ENCODE measurements around the gene KRTAP4-12.
"Not testable (repeated sequence)": the region's sequence is repeated elsewhere in the genome, so short reads cannot be mapped to it uniquely, and the experiment has no call there.

Gene KRTAP4-12

GRCh38 chr17:41125064-41125463 is 1.1 kb upstream of the KRTAP4-12 start:
- DNase-seq (ENCODE audit: low spot score), result no peak

GRCh38 chr17:41123292-41123990 is 541 bp downstream of the KRTAP4-12 start:
- not testable (repeated sequence) for DNase-seq (ENCODE audit: low spot score)

DNA sequence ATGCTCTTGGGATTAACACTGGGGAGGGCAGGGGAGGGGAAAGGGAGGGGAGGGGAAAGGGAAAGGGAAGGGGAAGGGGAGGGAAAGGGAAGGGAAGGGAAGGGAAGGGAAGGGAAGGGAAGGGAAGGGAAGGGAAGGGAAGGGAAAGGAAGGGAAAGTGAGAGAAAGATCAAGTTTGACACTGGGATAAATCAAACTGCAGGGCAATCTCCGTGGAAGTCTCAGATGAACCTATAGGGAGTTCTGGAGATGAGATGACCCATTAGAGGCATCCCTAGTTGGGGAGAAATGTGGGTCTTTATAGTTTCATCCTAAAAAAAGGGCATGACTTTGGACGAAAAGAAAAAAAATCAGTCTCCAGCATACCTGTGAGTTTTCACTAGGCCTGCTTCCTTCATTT is 2.2 kb downstream of the KRTAP4-12 start:
- DNase-seq (ENCODE audit: low spot score), result no peak

DNA sequence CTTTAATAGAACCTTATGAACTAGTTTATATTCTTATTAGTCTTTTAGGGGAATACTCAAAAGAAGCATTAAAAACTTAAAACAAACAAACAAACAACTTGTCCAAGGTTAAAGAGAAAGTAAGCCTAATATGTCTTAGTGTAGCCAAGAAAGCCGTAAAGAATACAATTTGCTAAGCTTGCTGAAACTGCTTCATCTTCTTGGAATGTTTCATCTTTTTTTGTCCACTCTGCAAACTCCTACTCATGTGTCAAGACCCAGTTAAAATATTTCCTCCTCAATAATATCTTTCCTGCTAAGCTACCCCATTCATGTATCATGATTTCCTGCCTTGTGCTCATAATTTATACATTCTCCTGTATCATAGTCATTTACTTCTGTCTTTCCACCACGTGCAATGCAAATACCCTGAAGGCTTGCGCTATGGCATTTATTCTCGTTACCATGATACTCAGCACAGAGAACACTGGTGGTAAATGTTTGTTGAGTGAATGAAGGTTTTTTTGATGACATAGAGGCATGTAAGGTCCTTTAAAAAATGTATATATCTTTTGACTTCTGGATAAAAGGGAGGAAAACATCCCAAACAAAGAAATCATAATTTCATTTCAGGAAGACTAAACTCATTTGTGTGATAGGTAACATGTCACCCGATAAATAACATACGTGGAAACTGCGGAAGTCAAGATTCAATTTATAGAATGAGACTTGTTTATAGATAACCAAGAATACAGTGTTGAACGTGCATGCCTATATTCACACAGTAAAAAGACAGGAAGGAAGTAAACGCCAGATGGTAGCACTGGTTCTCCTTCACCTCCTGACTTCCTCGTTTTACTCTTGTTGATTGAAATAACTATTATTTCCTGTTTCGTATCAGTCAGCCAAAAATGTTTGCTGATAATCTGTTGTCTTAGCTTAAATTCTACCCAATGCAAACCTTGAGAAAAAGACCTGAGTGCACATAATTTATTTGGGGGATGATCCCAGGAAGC is 4.0 kb downstream of the KRTAP4-12 start:
- peak; percentile 15 for DNase-seq (ENCODE audit: low spot score)

- no peak for DNase-seq (ENCODE audit: low spot score)
Measured at GRCh38 chr17:41118721-41119120, 5.3 kb downstream of the KRTAP4-12 start.

- not testable (repeated sequence) for DNase-seq (ENCODE audit: low spot score)
Measured at GRCh38 chr17:41117846-41118386, 6.1 kb downstream of the KRTAP4-12 start, which contains the start of gene KRTAP4-11. Gene KRTAP4-11 (minus strand): TSS chr17:41118373. CDS start chr17:41118315, 58 bp downstream.

DNA sequence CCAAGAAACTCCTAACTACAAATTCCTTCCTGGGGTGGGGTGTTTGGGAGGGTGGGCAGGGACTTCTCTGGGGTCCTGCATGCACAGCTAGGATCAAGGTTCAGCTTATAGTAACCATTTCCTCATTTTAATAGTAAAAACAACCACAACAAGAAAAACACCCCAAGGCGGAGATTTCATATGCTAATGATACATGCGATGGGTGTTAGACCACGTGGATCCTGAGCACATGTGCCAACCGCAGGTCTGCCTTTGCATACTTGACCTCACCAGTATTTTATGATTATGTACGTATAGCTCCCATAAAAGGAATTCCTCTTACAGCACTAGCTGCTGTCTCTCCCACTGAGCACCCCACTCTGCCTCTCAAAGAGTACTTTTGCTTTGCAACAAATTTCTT is 7.7 kb downstream of the KRTAP4-12 start:
- no peak for DNase-seq (ENCODE audit: low spot score)

DNA sequence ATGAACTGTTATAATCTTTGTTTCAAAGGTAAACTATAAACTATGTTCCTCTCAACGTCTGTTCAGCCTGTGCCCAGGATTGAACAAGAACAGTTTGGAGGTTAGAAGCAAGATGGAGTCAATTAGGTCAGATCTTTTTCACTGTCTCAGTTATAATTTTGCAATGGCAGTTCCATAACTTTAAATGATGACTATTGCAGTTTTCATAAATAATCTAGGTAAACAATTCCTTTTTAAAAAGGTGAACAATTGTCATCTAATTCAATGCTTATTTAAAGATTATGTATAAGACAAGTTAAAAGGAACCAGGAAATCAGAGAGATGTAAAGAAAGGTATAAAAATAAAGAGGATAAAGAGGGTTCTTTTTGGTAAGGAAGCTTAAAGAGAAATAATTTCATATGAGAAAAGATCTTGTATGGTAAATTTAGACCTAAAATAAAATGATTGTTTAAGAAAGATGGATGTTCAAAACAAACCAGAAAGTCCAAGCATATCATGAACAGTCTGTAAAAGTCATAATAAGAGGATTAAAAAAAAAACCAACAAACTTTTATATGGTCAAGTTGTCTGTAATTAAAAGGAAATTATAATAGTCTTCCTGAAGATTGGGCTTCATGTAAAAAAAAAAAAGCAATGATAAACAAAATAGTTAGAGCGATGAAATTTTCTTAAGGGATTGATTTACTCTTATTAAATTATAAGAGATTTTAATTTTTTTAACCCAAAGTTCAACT is 12.7 kb downstream of the KRTAP4-12 start:
- no peak for DNase-seq (ENCODE audit: low spot score)

- DNase-seq (ENCODE audit: low spot score), result not testable (repeated sequence)
Measured at GRCh38 chr17:41108728-41109386, 15.1 kb downstream of the KRTAP4-12 start.

DNA sequence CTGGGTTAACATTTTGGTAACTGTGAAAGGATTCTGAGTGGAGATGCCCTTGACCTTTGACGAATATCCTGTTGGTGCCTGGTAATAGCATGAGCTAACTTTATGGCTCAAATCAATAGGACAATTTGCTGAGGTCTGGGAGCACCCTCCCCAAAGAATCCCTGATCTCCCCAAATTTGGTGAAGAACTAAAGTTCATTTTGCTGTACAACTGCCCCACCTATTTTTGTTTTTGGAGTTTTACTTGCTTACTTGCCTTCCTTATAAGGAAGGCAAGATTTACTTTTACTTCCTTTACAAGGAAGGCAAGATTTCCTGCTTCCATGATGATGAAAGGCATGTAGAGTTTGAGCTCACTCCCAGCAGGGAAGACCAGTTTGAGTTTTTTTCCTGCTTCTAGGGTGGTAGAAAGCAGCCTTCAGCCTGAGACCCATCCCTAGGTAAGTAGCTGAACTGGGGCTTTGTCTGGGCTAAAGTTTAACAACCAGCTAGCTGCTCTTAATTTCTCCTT is 16.0 kb downstream of the KRTAP4-12 start:
- no peak for DNase-seq (ENCODE audit: low spot score)

DNA sequence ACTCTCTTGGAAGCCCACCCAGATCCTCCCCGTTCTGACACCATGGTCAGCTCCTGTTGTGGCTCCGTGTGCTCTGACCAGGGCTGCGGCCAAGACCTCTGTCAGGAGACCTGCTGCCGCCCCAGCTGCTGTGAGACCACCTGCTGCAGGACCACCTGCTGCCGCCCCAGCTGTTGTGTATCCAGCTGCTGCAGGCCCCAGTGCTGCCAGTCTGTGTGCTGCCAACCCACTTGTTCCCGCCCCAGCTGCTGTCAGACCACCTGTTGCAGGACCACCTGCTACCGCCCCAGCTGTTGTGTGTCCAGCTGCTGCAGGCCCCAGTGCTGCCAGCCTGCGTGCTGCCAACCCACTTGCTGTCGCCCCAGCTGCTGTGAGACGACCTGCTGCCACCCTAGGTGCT is 18.6 kb downstream of the KRTAP4-12 start, which contains the start of gene KRTAP4-9:
TSS of gene KRTAP4-9 (plus strand) at position 43 of the 400 bp plus-strand sequence. CDS start at position 43, 0 bp downstream.
- not testable (repeated sequence) for DNase-seq (ENCODE audit: low spot score)

GRCh38 chr17:41104386-41105038 is 19.5 kb downstream of the KRTAP4-12 start:
- not testable (repeated sequence) for DNase-seq (ENCODE audit: low spot score)

DNA sequence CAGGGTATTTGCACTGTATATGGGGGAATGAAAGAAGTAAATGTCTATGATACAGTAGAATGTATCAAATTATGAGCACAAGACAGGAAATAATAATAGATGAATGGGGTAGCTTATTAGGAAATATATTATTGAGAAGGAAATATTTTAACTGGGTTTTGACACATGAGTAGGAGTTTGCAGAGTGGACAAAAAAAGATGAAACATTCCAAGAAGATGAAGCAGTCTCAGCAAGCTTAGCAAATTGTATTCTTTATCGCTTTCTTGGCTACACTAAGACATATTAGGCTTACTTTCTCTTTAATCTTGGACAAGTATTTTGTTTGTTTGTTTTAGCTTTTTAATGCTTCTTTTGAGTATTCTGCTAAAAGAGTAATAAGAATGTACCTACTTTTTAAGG is 20.1 kb downstream of the KRTAP4-12 start:
- no peak for DNase-seq (ENCODE audit: low spot score)

DNA sequence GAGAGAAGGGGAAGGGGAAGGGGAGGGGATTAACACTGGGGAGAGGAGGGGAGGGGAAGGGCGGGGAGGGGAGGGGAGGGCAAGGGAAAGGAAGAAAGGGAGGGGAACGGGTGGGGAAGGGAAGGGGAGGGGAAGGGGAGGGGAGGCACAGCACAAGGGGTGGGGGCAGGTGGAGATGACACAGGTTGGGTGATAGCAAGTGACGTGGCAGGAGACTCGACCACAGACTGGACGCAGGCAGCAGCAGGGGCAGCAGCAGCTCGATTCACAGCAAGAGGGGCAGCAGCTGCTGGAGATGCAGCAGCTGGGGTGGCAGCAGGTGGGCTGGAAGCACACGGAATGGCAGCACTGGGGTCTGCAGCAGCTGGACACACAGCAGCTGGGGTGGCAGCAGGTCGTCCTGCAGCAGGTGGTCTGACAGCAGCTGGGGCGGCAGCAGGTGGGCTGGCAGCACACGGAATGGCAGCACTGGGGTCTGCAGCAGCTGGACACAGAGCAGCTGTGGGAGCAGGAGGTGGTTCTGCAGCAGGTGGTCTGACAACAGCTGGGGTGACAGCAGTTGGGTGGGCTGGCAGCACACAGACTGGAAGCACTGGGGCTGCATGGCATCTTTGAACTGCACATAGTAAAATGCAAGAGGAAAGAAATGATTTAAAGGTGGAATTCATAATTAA is 22.3 kb downstream of the KRTAP4-12 start, which contains the start of gene KRTAP4-16:
TSS of gene KRTAP4-16 (minus strand) at position 624 of the 674 bp plus-strand sequence. CDS start at position 624, 0 bp downstream.
- DNase-seq (ENCODE audit: low spot score), result no peak

DNA sequence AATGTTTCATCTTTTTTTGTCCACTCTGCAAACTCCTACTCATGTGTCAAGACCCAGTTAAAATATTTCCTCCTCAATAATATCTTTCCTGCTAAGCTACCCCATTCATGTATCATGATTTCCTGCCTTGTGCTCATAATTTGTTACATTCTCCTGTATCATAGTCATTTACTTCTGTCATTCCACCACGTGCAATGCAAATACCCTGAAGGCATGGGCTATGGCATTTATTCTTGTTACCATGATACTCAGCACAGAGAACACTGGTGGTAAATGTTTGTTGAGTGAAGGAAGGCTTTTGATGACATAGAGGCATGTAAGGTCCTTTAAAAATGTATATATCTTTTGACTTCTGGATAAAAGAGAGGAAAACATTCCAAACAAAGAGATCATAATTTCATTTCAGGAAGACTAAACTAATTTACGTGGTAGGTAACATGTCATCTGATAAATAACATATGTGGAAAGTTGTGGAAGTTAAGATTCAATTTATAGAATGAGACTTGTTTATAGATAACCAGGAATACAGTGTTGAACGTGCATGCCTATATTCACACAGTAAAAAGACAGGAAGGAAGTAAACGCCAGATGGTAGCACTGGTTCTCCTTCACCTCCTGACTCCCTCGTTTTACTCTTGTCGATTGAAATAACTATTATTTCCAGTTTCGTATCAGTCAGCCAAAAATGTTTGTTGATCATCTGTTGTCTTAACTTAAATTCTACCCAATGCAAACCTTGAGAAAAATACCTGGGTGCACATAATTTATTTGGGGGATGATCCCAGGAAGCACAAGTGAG is 24.1 kb downstream of the KRTAP4-12 start:
- not testable (repeated sequence) for DNase-seq (ENCODE audit: low spot score)

GRCh38 chr17:41098481-41098880 is 25.5 kb downstream of the KRTAP4-12 start:
- DNase-seq (ENCODE audit: low spot score), result no peak

- DNase-seq (ENCODE audit: low spot score), result no peak
Measured at GRCh38 chr17:41098042-41098441, 25.9 kb downstream of the KRTAP4-12 start, which contains the start of gene KRTAP4-8. Gene KRTAP4-8 (minus strand): TSS chr17:41098142. CDS start chr17:41098084, 58 bp downstream.

GRCh38 chr17:41096055-41096454 is 27.9 kb downstream of the KRTAP4-12 start:
- DNase-seq (ENCODE audit: low spot score), result no peak

Measured in NAMALWA (cell line).